ENCODE data around the gene PGS1.

The PGS1 gene

GRCh38 chr17:78408476-78409050, 30.1 kb downstream of the PGS1 start:
- no peak for DNase-seq
- intact Hi-C loops (cut with DNase I; ENCODE audit: low total_unique reads), result no loop called here
- Histone ChIP-seq H3K4me1 (peaks cover 0 to 12% (median 2%) of the 10 kb centered on the region in 4 donors), H3K9me3 (no peaks in the 10 kb centered on the region), H3K4me3 (no peak overlapping the region), H3K36me3 (peaks cover 21 to 69% (median 42%) of the 10 kb centered on the region in 3 donors), H3K27ac (no peak overlapping the region), H3K27me3 (no peaks in the 10 kb centered on the region)
- TF ChIP-seq CTCF (IDR thresholded peaks at IDR 0.05), result no peak

- no peaks in the 10 kb centered on the region for H3K9me3 ChIP-seq
- TF ChIP-seq CTCF (IDR thresholded peaks at IDR 0.05), result no peak
- no peak overlapping the region for H3K4me3 ChIP-seq
- H3K27ac ChIP-seq, result no peak overlapping the region
- DNase-seq, result no peak
- peaks cover 0 to 12% (median 2%) of the 10 kb centered on the region in 4 donors for H3K4me1 ChIP-seq
- H3K36me3 ChIP-seq, result peaks cover 13 to 69% (median 34%) of the 10 kb centered on the region in 3 donors
- intact Hi-C loops (cut with DNase I; ENCODE audit: low total_unique reads), result no loop called here
- H3K27me3 ChIP-seq, result no peaks in the 10 kb centered on the region
Measured at GRCh38 chr17:78409191-78409928, 30.9 kb downstream of the PGS1 start.

GRCh38 chr17:78411241-78411857, 32.9 kb downstream of the PGS1 start:
- Histone ChIP-seq H3K36me3 (peaks cover 0 to 59% (median 28%) of the 10 kb centered on the region in 3 donors), H3K4me3 (no peak overlapping the region), H3K4me1 (peaks cover 0 to 20% (median 9%) of the 10 kb centered on the region in 4 donors), H3K27ac (no peak overlapping the region), H3K27me3 (no peaks in the 10 kb centered on the region), H3K9me3 (no peaks in the 10 kb centered on the region)
- intact Hi-C loops (cut with DNase I; ENCODE audit: low total_unique reads), result no loop called here
- no peak for TF ChIP-seq CTCF (IDR thresholded peaks at IDR 0.05)
- DNase-seq, result no peak

- H3K36me3 ChIP-seq, result peaks cover 0 to 49% (median 20%) of the 10 kb centered on the region in 3 donors
- H3K27ac ChIP-seq, result no peak overlapping the region
- no peaks in the 10 kb centered on the region for H3K9me3 ChIP-seq
- intact Hi-C loops (cut with DNase I; ENCODE audit: low total_unique reads), result no loop called here
- no peak overlapping the region for H3K4me3 ChIP-seq
- H3K4me1 ChIP-seq, result peaks cover 0 to 30% (median 19%) of the 10 kb centered on the region in 4 donors
- no peaks in the 10 kb centered on the region for H3K27me3 ChIP-seq
- DNase-seq, result no peak
- TF ChIP-seq CTCF (IDR thresholded peaks at IDR 0.05), result no peak
Measured at GRCh38 chr17:78412403-78412802, 34.0 kb downstream of the PGS1 start.

DNA sequence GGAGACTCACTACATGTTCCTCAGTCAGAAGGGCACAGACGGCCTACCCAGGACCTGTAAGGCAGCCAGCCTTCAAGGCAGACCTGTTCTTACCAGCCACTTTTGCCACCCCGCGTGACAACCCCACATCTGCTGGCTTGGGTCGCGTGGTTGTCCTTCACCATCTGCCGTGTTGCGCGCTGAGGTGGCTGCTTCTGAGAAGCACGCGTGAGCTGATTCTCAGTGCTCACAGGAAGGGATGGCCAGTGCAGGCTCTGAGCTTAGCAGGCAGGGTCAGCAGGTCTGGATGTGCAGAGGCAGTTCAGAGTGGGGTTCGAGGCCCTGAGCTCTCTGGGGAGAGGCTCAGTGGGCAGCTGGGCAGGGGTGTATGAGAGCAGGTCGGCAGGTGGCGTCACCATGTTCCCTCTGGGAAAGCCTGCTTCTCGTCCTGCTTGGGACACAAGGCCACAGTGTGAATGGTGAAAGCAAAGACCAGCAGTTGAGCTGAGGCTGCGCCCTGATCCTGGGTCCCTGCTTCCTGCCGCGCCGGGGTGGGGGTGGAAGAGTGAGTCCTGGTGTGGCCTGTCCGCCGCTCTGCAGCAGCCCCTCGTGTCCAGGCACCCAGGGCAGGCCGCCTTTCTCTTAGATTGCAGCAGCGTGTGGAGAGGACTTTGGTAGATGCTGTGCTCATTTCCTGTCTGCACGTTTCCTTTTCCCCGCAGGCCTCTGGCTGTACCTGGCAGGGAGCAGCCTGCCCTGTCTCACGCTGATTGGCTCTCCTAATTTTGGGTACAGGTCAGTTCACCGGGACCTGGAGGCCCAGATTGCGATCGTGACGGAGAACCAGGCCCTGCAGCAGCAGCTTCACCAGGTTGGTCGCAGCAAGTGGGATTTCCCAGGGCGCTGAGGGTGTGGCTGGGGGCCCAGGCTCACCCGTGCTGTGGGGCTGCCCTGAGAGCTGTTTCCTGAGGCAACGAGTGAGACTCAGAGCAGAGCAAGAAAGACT, 36.0 kb downstream of the PGS1 start:
- TF ChIP-seq CTCF (IDR thresholded peaks at IDR 0.05), result no peak
- Histone ChIP-seq H3K4me3 (no peak overlapping the region), H3K4me1 (peaks cover 0 to 26% (median 18%) of the 10 kb centered on the region in 4 donors), H3K27ac (no peak overlapping the region), H3K27me3 (no peaks in the 10 kb centered on the region), H3K9me3 (no peaks in the 10 kb centered on the region), H3K36me3 (peaks cover under 1 to 48% (median 16%) of the 10 kb centered on the region in 3 donors)
- intact Hi-C loops (cut with DNase I; ENCODE audit: low total_unique reads), result no loop called here
- DNase-seq, result no peak
